K562 treated with DMSO at 1 percent for 24 hours (cell line): ENCODE results near the gene ATPAF1. TPM values are rescaled to one million over a fixed set of nuclear protein-coding genes. Genes with fewer than 3 reads are reported as not detected.

Source experiments
- total RNA-seq: library from RNA; unstranded; fragments of 300-600 nt; gene quantifications from 2 replicates; pipeline ENCODE4 v1.2.3, GENCODE V29; 2022; ENCODE audit warnings: low read depth; ENCODE audit not compliant: insufficient read depth

Gene ATPAF1, protein sequence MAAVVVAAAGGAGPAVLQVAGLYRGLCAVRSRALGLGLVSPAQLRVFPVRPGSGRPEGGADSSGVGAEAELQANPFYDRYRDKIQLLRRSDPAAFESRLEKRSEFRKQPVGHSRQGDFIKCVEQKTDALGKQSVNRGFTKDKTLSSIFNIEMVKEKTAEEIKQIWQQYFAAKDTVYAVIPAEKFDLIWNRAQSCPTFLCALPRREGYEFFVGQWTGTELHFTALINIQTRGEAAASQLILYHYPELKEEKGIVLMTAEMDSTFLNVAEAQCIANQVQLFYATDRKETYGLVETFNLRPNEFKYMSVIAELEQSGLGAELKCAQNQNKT
- 35.6 and 36.5 TPM in 2 replicates for total RNA-seq

GRCh38 chr1:46667782-46668760 is at the start of gene ATPAF1:
ATPAF1 (minus strand) TSS chr1:46668364; CDS start chr1:46668322, 42 bp downstream.

DNA sequence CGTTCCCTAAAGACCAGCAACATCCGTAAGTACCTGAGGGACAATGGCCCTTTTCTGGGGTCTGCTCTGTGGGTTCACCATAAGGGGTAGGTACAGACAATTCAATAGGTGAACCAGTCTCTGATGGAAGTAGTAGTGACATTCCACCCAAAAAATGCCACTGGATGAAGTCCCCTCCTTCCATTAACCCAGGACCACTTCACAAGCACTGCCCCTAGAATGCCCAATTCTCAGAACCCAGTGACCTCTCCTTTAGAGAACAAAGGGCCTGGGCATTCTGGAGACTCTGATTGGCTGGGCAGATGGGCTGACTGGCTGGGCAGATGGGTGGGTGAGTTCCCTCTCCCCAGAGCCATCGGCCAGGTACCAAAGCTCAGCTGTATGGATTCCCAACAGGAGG is 3.4 kb upstream of the ATPAF1 start, which contains the start of gene TEX38:
Gene TEX38 (plus strand): TSS at position 301 of the 400 bp plus-strand sequence. CDS start 81 bp downstream, at position 382.

DNA sequence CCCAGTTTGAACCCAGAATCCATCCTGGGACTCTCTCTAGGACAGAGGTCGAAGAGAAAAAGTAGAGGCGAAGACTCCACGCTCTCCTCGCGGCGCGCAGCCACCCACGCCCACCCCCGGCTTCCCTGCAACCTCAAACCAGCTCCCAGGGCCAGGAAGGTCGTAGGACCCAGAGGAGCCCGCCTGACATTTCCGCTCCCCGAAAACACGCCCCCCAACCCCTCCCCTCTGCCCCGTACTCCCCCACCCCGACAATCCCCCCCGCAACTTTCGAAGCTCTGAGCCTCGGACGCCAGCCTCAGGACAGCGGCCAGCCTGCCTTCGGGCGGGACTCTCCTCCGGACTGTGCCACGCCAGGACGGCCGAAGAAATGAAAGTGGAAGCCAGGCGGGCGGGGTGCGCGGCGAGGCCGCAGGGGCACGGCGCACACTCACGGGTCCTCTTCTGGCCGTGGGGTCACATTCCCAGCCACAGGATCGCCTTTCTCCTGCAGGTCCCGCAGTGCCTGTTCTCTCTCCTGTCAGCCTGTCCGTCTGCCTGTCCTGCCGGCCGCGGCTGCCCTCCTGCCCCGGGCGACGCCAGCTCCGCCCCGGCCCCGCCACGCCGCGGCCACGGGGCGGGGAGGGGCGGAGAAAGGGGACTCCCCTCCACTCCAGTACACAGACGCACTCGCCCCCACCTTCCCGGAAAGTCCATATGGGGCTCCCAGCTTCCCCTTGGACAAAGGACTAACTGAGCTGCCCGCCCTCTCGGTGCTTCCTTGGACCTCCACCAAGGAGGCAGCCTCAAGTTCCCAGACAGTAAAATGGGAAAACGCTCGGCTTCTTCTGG is 51.7 kb downstream of the ATPAF1 start, which contains the start of gene MOB3C:
Gene MOB3C (minus strand): TSS at position 535 of the 831 bp plus-strand sequence. CDS start 3,490 bp downstream, outside the sequence.

GRCh38 chr1:46603858-46604549 is 64.2 kb downstream of the ATPAF1 start, which contains the start of gene MKNK1:
MKNK1 (minus strand) TSS chr1:46604268; CDS start chr1:46583327, 20,941 bp downstream.

Other genes starting within 250 kb of the ATPAF1 start
- 8.3 and 8.4 TPM in 2 replicates for gene DMBX1, start 178.5 kb downstream of the ATPAF1 start, total RNA-seq
- not detected in 2 replicates for gene KNCN, start 116.7 kb downstream of the ATPAF1 start, total RNA-seq
- 57.2 and 61.3 TPM in 2 replicates for gene MKNK1, start 64.1 kb downstream of the ATPAF1 start, total RNA-seq
- gene MOB3C, start 51.6 kb downstream of the ATPAF1 start, total RNA-seq = 13.0 and 16.4 TPM in 2 replicates
- gene TEX38, start 3.5 kb upstream of the ATPAF1 start, total RNA-seq = not detected in 2 replicates
- gene EFCAB14, start 50.8 kb upstream of the ATPAF1 start, total RNA-seq = 23.3 and 25.5 TPM in 2 replicates
- not detected in 2 replicates for gene CYP4B1, start 130.7 kb upstream of the ATPAF1 start, total RNA-seq